GM12892 (cell line): ENCODE data around the gene BTC.

ENCODE experiments used
- POLR2A ChIP-seq: IDR thresholded peaks from 2 replicates; pipeline ENCODE4 v1.6.1; 2011; ENCODE audit warnings: low read depth, low read length, control low read depth
- POLR2AphosphoS5 ChIP-seq: IDR thresholded peaks from 2 replicates; pipeline ENCODE4 v1.6.1; 2011; ENCODE audit warnings: low read depth, low read length, control low read depth

DNA sequence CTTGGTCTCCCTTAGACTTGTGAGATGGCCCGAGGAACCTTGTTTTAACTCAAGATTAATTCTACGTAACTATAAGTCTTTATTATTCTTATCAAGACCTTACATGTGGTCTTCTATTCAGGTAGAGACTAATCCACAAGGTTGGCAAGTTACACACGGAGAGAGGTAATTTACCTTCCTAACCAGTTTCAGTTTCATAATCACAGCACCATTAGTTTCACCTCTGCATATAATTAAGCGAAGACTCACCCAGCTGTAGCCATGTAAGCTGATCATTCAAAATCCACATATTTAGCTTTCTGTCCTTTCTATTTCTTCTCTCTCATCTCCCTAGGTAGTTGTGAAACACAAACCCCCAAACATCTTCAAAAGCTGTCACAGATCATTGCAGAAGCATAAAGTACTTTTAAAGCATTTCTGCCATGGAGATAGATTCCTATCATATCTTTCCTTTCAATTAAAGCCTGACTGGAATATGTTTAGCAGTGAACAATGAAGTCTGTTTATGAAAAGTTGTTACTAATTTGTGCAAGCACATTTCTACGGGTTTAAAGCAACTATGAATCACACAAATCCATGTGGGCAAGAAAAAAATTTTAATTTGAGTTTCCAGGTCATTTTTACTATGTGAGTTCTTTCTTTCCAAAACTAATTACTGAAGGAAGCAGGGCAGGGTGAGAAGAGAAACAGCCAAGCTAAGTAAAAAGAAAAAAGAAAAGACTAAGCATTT, 78.5 kb downstream of the BTC start:
- TF ChIP-seq POLR2A (no peak), POLR2AphosphoS5 (no peak)
